ENCODE measurements around the gene RAG1. TPM values are rescaled to one million over a fixed set of nuclear protein-coding genes. Genes with fewer than 3 reads are reported as not detected.

RAG1 gene
- polyA plus RNA-seq = 0.12 and 0.16 TPM in 2 replicates
- 0.35 TPM in 1 of 2 replicates, not detected in the other for polyA minus RNA-seq

GRCh38 chr11:36567694-36568093 is at the start of gene RAG1:
Gene RAG1, plus strand, starts transcription at chr11:36568007. Its CDS starts 5,298 bp downstream, at chr11:36573305.
- Histone ChIP-seq H3K27ac (ENCODE audit: low read length) (no peak within 1 kb of the TSS), H3K9me2 (ENCODE audit: insufficient read depth, low read length) (no peaks in the 10 kb centered on the region), H3K4me3 (ENCODE audit: low read length) (no peak within 1 kb of the TSS), H4K20me1 (ENCODE audit: insufficient read depth) (no peaks in the 10 kb centered on the region), H3K36me3 (ENCODE audit: insufficient read depth, low read length) (no peaks in the 10 kb centered on the region), H3K27me3 (ENCODE audit: insufficient read depth, low read depth, low read length) (no peaks in the 10 kb centered on the region), H3K79me2 (replicated peaks; ENCODE audit: insufficient read depth, low read length) (no peaks in the 10 kb centered on the region), H3K4me2 (ENCODE audit: low read length) (no peak within 1 kb of the TSS), H3K9me3 (ENCODE audit: low read length) (no peaks in the 10 kb centered on the region), H3F3A (ENCODE audit: insufficient read depth, low read length, poor library complexity, severe bottlenecking) (no peaks in the 10 kb centered on the region), H3K9ac (ENCODE audit: low read length) (no peak within 1 kb of the TSS), H2AFZ (ENCODE audit: low read depth, low read length) (no peak within 1 kb of the TSS)
- TF ChIP-seq TAF1 (IDR thresholded peaks at IDR 0.05; ENCODE audit: low read depth) (no peak), EP300 (conservative IDR thresholded peaks at IDR 0.05; ENCODE audit: poor library complexity, severe bottlenecking) (no peak), EZH2 (IDR thresholded peaks at IDR 0.05; ENCODE audit: borderline replicate concordance, insufficient read depth, low read length, poor library complexity, severe bottlenecking) (no peak), SMC3 (conservative IDR thresholded peaks at IDR 0.05; ENCODE audit: poor library complexity) (no peak), CTCF (IDR thresholded peaks at IDR 0.05; ENCODE audit: poor library complexity, severe bottlenecking) (no peak), POLR2AphosphoS5 (IDR thresholded peaks at IDR 0.05) (no peak), RAD21 (conservative IDR thresholded peaks at IDR 0.05) (no peak), MXI1 (conservative IDR thresholded peaks at IDR 0.05; ENCODE audit: poor library complexity, severe bottlenecking) (no peak), REST (IDR thresholded peaks at IDR 0.05; ENCODE audit: borderline replicate concordance) (no peak)

- Histone ChIP-seq H3K9me3 (ENCODE audit: low read length) (no peaks in the 10 kb centered on the region), H3K9me2 (ENCODE audit: insufficient read depth, low read length) (no peaks in the 10 kb centered on the region), H3K36me3 (ENCODE audit: insufficient read depth, low read length) (no peaks in the 10 kb centered on the region), H3K9ac (ENCODE audit: low read length) (no peak overlapping the region), H3K27ac (ENCODE audit: low read length) (no peak overlapping the region), H2AFZ (ENCODE audit: low read depth, low read length) (no peak overlapping the region), H3F3A (ENCODE audit: insufficient read depth, low read length, poor library complexity, severe bottlenecking) (no peaks in the 10 kb centered on the region), H3K79me2 (replicated peaks; ENCODE audit: insufficient read depth, low read length) (no peaks in the 10 kb centered on the region), H3K27me3 (ENCODE audit: insufficient read depth, low read depth, low read length) (no peaks in the 10 kb centered on the region), H4K20me1 (ENCODE audit: insufficient read depth) (no peaks in the 10 kb centered on the region), H3K4me2 (ENCODE audit: low read length) (no peak overlapping the region), H3K4me3 (ENCODE audit: low read length) (no peak overlapping the region)
- no peak for TF ChIP-seq MXI1 (conservative IDR thresholded peaks at IDR 0.05; ENCODE audit: poor library complexity, severe bottlenecking)
- no peak for TF ChIP-seq TAF1 (IDR thresholded peaks at IDR 0.05; ENCODE audit: low read depth)
- TF ChIP-seq EZH2 (IDR thresholded peaks at IDR 0.05; ENCODE audit: borderline replicate concordance, insufficient read depth, low read length, poor library complexity, severe bottlenecking) = no peak
- TF ChIP-seq POLR2AphosphoS5 (IDR thresholded peaks at IDR 0.05) = no peak
- no peak for TF ChIP-seq EP300 (conservative IDR thresholded peaks at IDR 0.05; ENCODE audit: poor library complexity, severe bottlenecking)
- TF ChIP-seq RAD21 (conservative IDR thresholded peaks at IDR 0.05) = no peak
- no peak for TF ChIP-seq SMC3 (conservative IDR thresholded peaks at IDR 0.05; ENCODE audit: poor library complexity)
- no peak for TF ChIP-seq CTCF (IDR thresholded peaks at IDR 0.05; ENCODE audit: poor library complexity, severe bottlenecking)
- TF ChIP-seq REST (IDR thresholded peaks at IDR 0.05; ENCODE audit: borderline replicate concordance) = no peak
Observed at GRCh38 chr11:36530840-36531239, 37.0 kb upstream of the RAG1 start.
